ENCODE data around the gene YBEY.

GRCh38 chr21:46328151-46328550 is 42.0 kb downstream of the YBEY start:
- TF ChIP-seq CTCF (conservative IDR thresholded peaks at IDR 0.05): no peak
- no peak for TF ChIP-seq ZFX (IDR thresholded peaks at IDR 0.05)

Measured in C4-2B (cell line).